ENCODE measurements around the gene FAM50B. TPM values are rescaled to one million over a fixed set of nuclear protein-coding genes. Genes with fewer than 3 reads are reported as not detected.

FAM50B gene
- total RNA-seq, 1 experiment from 2014 or later = 14.3 TPM

- Histone ChIP-seq H3K79me2 (ENCODE audit: low read depth) (no peaks in the 10 kb centered on the region), H3K4me2 (no peak overlapping the region), H2AFZ (no peak overlapping the region), H3K27me3 (ENCODE audit: insufficient read depth, low read depth) (no peaks in the 10 kb centered on the region), H3F3A (ENCODE audit: insufficient read depth, low read depth) (no peaks in the 10 kb centered on the region), H3K9me2 (ENCODE audit: insufficient read depth) (no peaks in the 10 kb centered on the region), H3K9me3 (ENCODE audit: insufficient read depth, low read depth) (no peaks in the 10 kb centered on the region), H3K27ac (no peak overlapping the region), H3K36me3 (ENCODE audit: low read depth) (no peaks in the 10 kb centered on the region), H3K4me3 (no peak overlapping the region), H4K20me1 (ENCODE audit: insufficient read depth) (no peaks in the 10 kb centered on the region), H3K4me1 (replicated peaks; ENCODE audit: insufficient read depth) (no peaks in the 10 kb centered on the region)
- intact Hi-C loops (cut with micrococcal nuclease; ENCODE audit: unreplicated experiment) = no loop called here
- ChIA-PET CTCF (no interaction called here), POLR2A (ENCODE audit: unreplicated experiment) (no interaction called here)
- no TSS peak for BruUV-seq (replicated peaks)
- TF ChIP-seq EZH2 (IDR thresholded peaks at IDR 0.05; ENCODE audit: low read depth) (no peak), CTCF (conservative IDR thresholded peaks at IDR 0.05) (no peak)
- DNase-seq = no peak
These were observed 14.0 kb upstream of the FAM50B start for GRCh38 chr6:3835055-3835731.

GRCh38 chr6:3835785-3836184 is 13.4 kb upstream of the FAM50B start:
- Histone ChIP-seq H3K4me2 (no peak overlapping the region), H4K20me1 (ENCODE audit: insufficient read depth) (no peaks in the 10 kb centered on the region), H3K4me1 (replicated peaks; ENCODE audit: insufficient read depth) (no peaks in the 10 kb centered on the region), H3K9me3 (ENCODE audit: insufficient read depth, low read depth) (no peaks in the 10 kb centered on the region), H3K79me2 (ENCODE audit: low read depth) (no peaks in the 10 kb centered on the region), H3K27ac (no peak overlapping the region), H3K36me3 (ENCODE audit: low read depth) (no peaks in the 10 kb centered on the region), H3F3A (ENCODE audit: insufficient read depth, low read depth) (no peaks in the 10 kb centered on the region), H3K27me3 (ENCODE audit: insufficient read depth, low read depth) (no peaks in the 10 kb centered on the region), H3K4me3 (no peak overlapping the region), H3K9me2 (ENCODE audit: insufficient read depth) (no peaks in the 10 kb centered on the region), H2AFZ (no peak overlapping the region)
- ChIA-PET CTCF (no interaction called here), POLR2A (ENCODE audit: unreplicated experiment) (no interaction called here)
- no peak for TF ChIP-seq CTCF (conservative IDR thresholded peaks at IDR 0.05)
- no peak for TF ChIP-seq EZH2 (IDR thresholded peaks at IDR 0.05; ENCODE audit: low read depth)
- intact Hi-C loops (cut with micrococcal nuclease; ENCODE audit: unreplicated experiment) = no loop called here
- DNase-seq = no peak
- BruUV-seq (replicated peaks) = no TSS peak

GRCh38 chr6:3836566-3836965 is 12.6 kb upstream of the FAM50B start:
- H3K9me2 ChIP-seq (ENCODE audit: insufficient read depth) = no peaks in the 10 kb centered on the region
- no peak overlapping the region for H2AFZ ChIP-seq
- intact Hi-C loops (cut with micrococcal nuclease; ENCODE audit: unreplicated experiment) = no loop called here
- H4K20me1 ChIP-seq (ENCODE audit: insufficient read depth) = no peaks in the 10 kb centered on the region
- H3K4me2 ChIP-seq = no peak overlapping the region
- H3K4me1 ChIP-seq (replicated peaks; ENCODE audit: insufficient read depth) = peaks cover 6% of the 10 kb centered on the region
- H3F3A ChIP-seq (ENCODE audit: insufficient read depth, low read depth) = no peaks in the 10 kb centered on the region
- TF ChIP-seq CTCF (conservative IDR thresholded peaks at IDR 0.05) (no peak), EZH2 (IDR thresholded peaks at IDR 0.05; ENCODE audit: low read depth) (no peak)
- H3K27ac ChIP-seq = no peak overlapping the region
- BruUV-seq (replicated peaks) = no TSS peak
- H3K27me3 ChIP-seq (ENCODE audit: insufficient read depth, low read depth) = no peaks in the 10 kb centered on the region
- ChIA-PET CTCF (no interaction called here), POLR2A (ENCODE audit: unreplicated experiment) (no interaction called here)
- H3K9me3 ChIP-seq (ENCODE audit: insufficient read depth, low read depth) = no peaks in the 10 kb centered on the region
- H3K4me3 ChIP-seq = no peak overlapping the region
- DNase-seq = no peak
- H3K79me2 ChIP-seq (ENCODE audit: low read depth) = no peaks in the 10 kb centered on the region
- no peaks in the 10 kb centered on the region for H3K36me3 ChIP-seq (ENCODE audit: low read depth)

All from PC-9 (cell line).